ENCODE results near the gene PLCB3. TPM values are rescaled to one million over a fixed set of nuclear protein-coding genes. Genes with fewer than 3 reads are reported as not detected.

PLCB3 gene
- total RNA-seq, 1 experiment from 2014 or later: 69.0 TPM

- intact Hi-C loops (cut with micrococcal nuclease): no loop called here
- Histone ChIP-seq H3F3A (ENCODE audit: low read length, unreplicated experiment) (no peaks in the 10 kb centered on the region), H3K9me2 (replicated peaks; ENCODE audit: low read length) (no peaks in the 10 kb centered on the region), H3K4me1 (ENCODE audit: insufficient read depth, low read length) (peaks cover 23% of the 10 kb centered on the region), H3K79me2 (ENCODE audit: low read length) (no peaks in the 10 kb centered on the region), H3K27ac (ENCODE audit: low read length) (no peak overlapping the region), H4K20me1 (ENCODE audit: low read length) (no peaks in the 10 kb centered on the region), H3K27me3 (ENCODE audit: low read length) (peaks cover 32% of the 10 kb centered on the region), H3K9me3 (ENCODE audit: low read length) (no peaks in the 10 kb centered on the region), H3K36me3 (ENCODE audit: low read depth, low read length) (no peaks in the 10 kb centered on the region), H3K4me2 (ENCODE audit: low read length) (no peak overlapping the region), H3K9ac (ENCODE audit: low read length) (no peak overlapping the region), H3K4me3 (ENCODE audit: low read length) (no peak overlapping the region), H2AFZ (ENCODE audit: low read length) (no peak overlapping the region)
- no TSS peak for BruUV-seq (replicated peaks)
- POLR2A ChIA-PET (ENCODE audit: unreplicated experiment): no interaction called here
- TF ChIP-seq CTCF (conservative IDR thresholded peaks at IDR 0.05; ENCODE audit: low read depth, low read length) (no peak), EZH2phosphoT487 (IDR thresholded peaks at IDR 0.05; ENCODE audit: borderline replicate concordance, low read length) (no peak), EZH2 (IDR thresholded peaks at IDR 0.05; ENCODE audit: low read length, unreplicated experiment) (no peak)
- DNase-seq (peak; percentile 44), ATAC-seq (no peak)
- CTCF ChIA-PET: interaction anchor here (0.9 kb wide), 1 partner anchor 20 kb away, joined by 8 read pairs; no protein-coding TSS in a partner anchor
Measured at GRCh38 chr11:64296236-64296635, 44.9 kb downstream of the PLCB3 start.

- no peak overlapping the region for H3K9ac ChIP-seq (ENCODE audit: low read length)
- peaks cover 25% of the 10 kb centered on the region for H3K27me3 ChIP-seq (ENCODE audit: low read length)
- ATAC-seq (no peak), DNase-seq (no peak)
- H2AFZ ChIP-seq (ENCODE audit: low read length): no peak overlapping the region
- no peaks in the 10 kb centered on the region for H4K20me1 ChIP-seq (ENCODE audit: low read length)
- ChIA-PET POLR2A (ENCODE audit: unreplicated experiment) (no interaction called here), CTCF (no interaction called here)
- no TSS peak for BruUV-seq (replicated peaks)
- no peak overlapping the region for H3K4me2 ChIP-seq (ENCODE audit: low read length)
- H3F3A ChIP-seq (ENCODE audit: low read length, unreplicated experiment): no peaks in the 10 kb centered on the region
- H3K36me3 ChIP-seq (ENCODE audit: low read depth, low read length): no peaks in the 10 kb centered on the region
- no peak overlapping the region for H3K4me3 ChIP-seq (ENCODE audit: low read length)
- intact Hi-C loops (cut with micrococcal nuclease): no loop called here
- H3K9me2 ChIP-seq (replicated peaks; ENCODE audit: low read length): no peaks in the 10 kb centered on the region
- TF ChIP-seq EZH2 (IDR thresholded peaks at IDR 0.05; ENCODE audit: low read length, unreplicated experiment) (no peak), EZH2phosphoT487 (IDR thresholded peaks at IDR 0.05; ENCODE audit: borderline replicate concordance, low read length) (no peak), CTCF (conservative IDR thresholded peaks at IDR 0.05; ENCODE audit: low read depth, low read length) (no peak)
- no peaks in the 10 kb centered on the region for H3K9me3 ChIP-seq (ENCODE audit: low read length)
- H3K4me1 ChIP-seq (ENCODE audit: insufficient read depth, low read length): peaks cover 23% of the 10 kb centered on the region
- H3K27ac ChIP-seq (ENCODE audit: low read length): no peak overlapping the region
- H3K79me2 ChIP-seq (ENCODE audit: low read length): no peaks in the 10 kb centered on the region
Measured at GRCh38 chr11:64296830-64297698, 45.7 kb downstream of the PLCB3 start.

GRCh38 chr11:64297699-64298358 is 46.5 kb downstream of the PLCB3 start:
- Histone ChIP-seq H3K9me3 (ENCODE audit: low read length) (no peaks in the 10 kb centered on the region), H3K27ac (ENCODE audit: low read length) (no peak overlapping the region), H3K27me3 (ENCODE audit: low read length) (peaks cover 18% of the 10 kb centered on the region), H3K79me2 (ENCODE audit: low read length) (no peaks in the 10 kb centered on the region), H3K9me2 (replicated peaks; ENCODE audit: low read length) (no peaks in the 10 kb centered on the region), H3K4me3 (ENCODE audit: low read length) (no peak overlapping the region), H2AFZ (ENCODE audit: low read length) (no peak overlapping the region), H3K9ac (ENCODE audit: low read length) (no peak overlapping the region), H3K36me3 (ENCODE audit: low read depth, low read length) (no peaks in the 10 kb centered on the region), H3K4me2 (ENCODE audit: low read length) (no peak overlapping the region), H4K20me1 (ENCODE audit: low read length) (no peaks in the 10 kb centered on the region), H3F3A (ENCODE audit: low read length, unreplicated experiment) (no peaks in the 10 kb centered on the region), H3K4me1 (ENCODE audit: insufficient read depth, low read length) (peaks cover 23% of the 10 kb centered on the region)
- no TSS peak for BruUV-seq (replicated peaks)
- TF ChIP-seq EZH2phosphoT487 (IDR thresholded peaks at IDR 0.05; ENCODE audit: borderline replicate concordance, low read length): no peak
- TF ChIP-seq CTCF (conservative IDR thresholded peaks at IDR 0.05; ENCODE audit: low read depth, low read length): no peak
- no peak for TF ChIP-seq EZH2 (IDR thresholded peaks at IDR 0.05; ENCODE audit: low read length, unreplicated experiment)
- ChIA-PET POLR2A (ENCODE audit: unreplicated experiment) (no interaction called here), CTCF (no interaction called here)
- no peak for ATAC-seq
- intact Hi-C loops (cut with micrococcal nuclease): no loop called here
- DNase-seq: no peak
